ENCODE results near the gene USO1. TPM values are rescaled to one million over a fixed set of nuclear protein-coding genes. Genes with fewer than 3 reads are reported as not detected.

USO1 gene
- total RNA-seq, 1 donor from 2014 or later = 114 TPM

DNA sequence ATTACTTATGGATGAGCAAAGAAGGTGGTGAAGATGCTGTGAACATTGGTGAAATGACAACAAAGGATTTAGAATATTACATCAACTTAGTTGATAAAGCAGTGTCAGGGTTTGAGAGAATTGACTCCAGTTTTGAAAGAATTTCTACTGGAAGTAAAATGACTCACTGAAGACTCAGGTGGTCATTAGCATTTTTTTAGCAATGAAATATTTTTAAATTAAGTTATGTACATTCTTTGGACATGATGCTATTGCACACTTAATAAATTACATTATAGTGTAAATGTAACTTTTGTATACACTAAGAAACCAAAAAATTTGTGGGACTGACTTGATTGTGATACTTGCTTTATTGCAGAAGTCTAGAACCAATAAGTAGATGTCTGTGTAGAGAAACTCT lies 56.9 kb downstream of the USO1 start:
- H3K27me3 Mint-ChIP-seq (ENCODE audit: insufficient read depth, low read depth) = no peaks in the 10 kb centered on the region
- Histone ChIP-seq H3K36me3 (peaks cover 22% of the 10 kb centered on the region), H3K4me2 (no peak overlapping the region), H3K9ac (no peak overlapping the region), H3K9me3 (ENCODE audit: low read depth) (no peaks in the 10 kb centered on the region), H3K27me3 (no peaks in the 10 kb centered on the region), H3K27ac (no peak overlapping the region), H4K20me1 (ENCODE audit: low read depth) (no peaks in the 10 kb centered on the region), H3F3A (ENCODE audit: low read depth) (no peaks in the 10 kb centered on the region), H3K4me3 (no peak overlapping the region), H2AFZ (replicated peaks) (no peak overlapping the region), H3K4me1 (no peaks in the 10 kb centered on the region), H3K79me2 (ENCODE audit: low read depth) (no peaks in the 10 kb centered on the region)
- no peaks in the 10 kb centered on the region for H3K9me3 Mint-ChIP-seq
- H3K36me3 Mint-ChIP-seq = peaks cover 26% of the 10 kb centered on the region
- DNase-seq (ENCODE audit: low spot score) = no peak
- no peak overlapping the region for H3K27ac Mint-ChIP-seq
- TF ChIP-seq EZH2phosphoT487 (IDR thresholded peaks at IDR 0.05) = no peak
- TF ChIP-seq CTCF (IDR thresholded peaks at IDR 0.05) = no peak
- no peak for TF ChIP-seq EZH2 (IDR thresholded peaks at IDR 0.05)
- H3K4me1 Mint-ChIP-seq = no peaks in the 10 kb centered on the region
- no peak overlapping the region for H3K4me3 Mint-ChIP-seq

- Histone ChIP-seq H3K4me2 (no peak overlapping the region), H3F3A (ENCODE audit: low read depth) (no peaks in the 10 kb centered on the region), H3K79me2 (ENCODE audit: low read depth) (no peaks in the 10 kb centered on the region), H4K20me1 (ENCODE audit: low read depth) (no peaks in the 10 kb centered on the region), H3K9ac (no peak overlapping the region), H3K4me1 (no peaks in the 10 kb centered on the region), H3K27me3 (no peaks in the 10 kb centered on the region), H3K36me3 (peaks cover 11% of the 10 kb centered on the region), H3K27ac (no peak overlapping the region), H3K4me3 (no peak overlapping the region), H3K9me3 (ENCODE audit: low read depth) (no peaks in the 10 kb centered on the region), H2AFZ (replicated peaks) (no peak overlapping the region)
- Mint-ChIP-seq H3K36me3 (peaks cover 16% of the 10 kb centered on the region), H3K9me3 (no peaks in the 10 kb centered on the region), H3K27me3 (ENCODE audit: insufficient read depth, low read depth) (no peaks in the 10 kb centered on the region), H3K27ac (no peak overlapping the region), H3K4me1 (no peaks in the 10 kb centered on the region), H3K4me3 (no peak overlapping the region)
- no peak for DNase-seq (ENCODE audit: low spot score)
- TF ChIP-seq CTCF (IDR thresholded peaks at IDR 0.05) (no peak), EZH2 (IDR thresholded peaks at IDR 0.05) (no peak), EZH2phosphoT487 (IDR thresholded peaks at IDR 0.05) (no peak)
Observed at GRCh38 chr4:75786526-75786925, 62.1 kb downstream of the USO1 start.

GRCh38 chr4:75786938-75787337 lies 62.6 kb downstream of the USO1 start:
- Histone ChIP-seq H3K4me1 (no peaks in the 10 kb centered on the region), H3K4me3 (no peak overlapping the region), H3K27ac (no peak overlapping the region), H2AFZ (replicated peaks) (no peak overlapping the region), H3K79me2 (ENCODE audit: low read depth) (no peaks in the 10 kb centered on the region), H4K20me1 (ENCODE audit: low read depth) (no peaks in the 10 kb centered on the region), H3K36me3 (peaks cover 15% of the 10 kb centered on the region), H3K9me3 (ENCODE audit: low read depth) (no peaks in the 10 kb centered on the region), H3K27me3 (no peaks in the 10 kb centered on the region), H3K9ac (no peak overlapping the region), H3K4me2 (no peak overlapping the region), H3F3A (ENCODE audit: low read depth) (no peaks in the 10 kb centered on the region)
- Mint-ChIP-seq H3K9me3 (no peaks in the 10 kb centered on the region), H3K4me1 (no peaks in the 10 kb centered on the region), H3K4me3 (no peak overlapping the region), H3K36me3 (peaks cover 16% of the 10 kb centered on the region), H3K27me3 (ENCODE audit: insufficient read depth, low read depth) (no peaks in the 10 kb centered on the region), H3K27ac (no peak overlapping the region)
- TF ChIP-seq EZH2 (IDR thresholded peaks at IDR 0.05) = no peak
- no peak for TF ChIP-seq CTCF (IDR thresholded peaks at IDR 0.05)
- no peak for TF ChIP-seq EZH2phosphoT487 (IDR thresholded peaks at IDR 0.05)
- DNase-seq (ENCODE audit: low spot score) = no peak

All from neural progenitor cell (in vitro differentiated cells).